ENCODE data around the gene RAD51B.

DNA sequence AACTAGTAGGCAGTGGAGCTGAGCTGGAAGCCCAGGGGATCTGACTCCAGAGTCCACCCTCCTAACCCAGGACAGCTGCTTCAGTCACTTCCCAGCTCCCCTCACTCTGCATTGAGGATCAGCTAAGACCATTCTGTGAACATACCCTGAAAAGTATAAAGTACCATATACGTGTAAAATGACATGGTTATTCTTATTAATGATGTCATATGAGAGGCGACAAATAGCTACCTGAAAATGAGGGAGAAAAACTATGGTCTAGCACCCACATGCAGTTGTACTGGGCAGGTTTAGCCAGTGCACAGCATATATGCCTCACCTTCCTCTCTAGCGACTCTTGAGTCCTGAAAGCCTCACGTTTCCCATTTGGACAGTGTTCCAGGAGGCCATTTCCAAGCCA, 461.9 kb downstream of the RAD51B start:
- TF ChIP-seq CTCF (conservative IDR thresholded peaks at IDR 0.05 in 1 of 2, IDR thresholded peaks at IDR 0.05 in 1 of 2; ENCODE audit: low read depth in 1 of 2, low read length in 2 of 2) (no peak), EZH2 (IDR thresholded peaks at IDR 0.05; ENCODE audit: low read length, missing control alignments) (no peak)
